Measurements from ENCODE around the gene FLACC1. TPM values are rescaled to one million over a fixed set of nuclear protein-coding genes. Genes with fewer than 3 reads are reported as not detected.
A peak's percentile ranks its signal among the peaks of the same experiment; 100 is the strongest.

Gene FLACC1, protein sequence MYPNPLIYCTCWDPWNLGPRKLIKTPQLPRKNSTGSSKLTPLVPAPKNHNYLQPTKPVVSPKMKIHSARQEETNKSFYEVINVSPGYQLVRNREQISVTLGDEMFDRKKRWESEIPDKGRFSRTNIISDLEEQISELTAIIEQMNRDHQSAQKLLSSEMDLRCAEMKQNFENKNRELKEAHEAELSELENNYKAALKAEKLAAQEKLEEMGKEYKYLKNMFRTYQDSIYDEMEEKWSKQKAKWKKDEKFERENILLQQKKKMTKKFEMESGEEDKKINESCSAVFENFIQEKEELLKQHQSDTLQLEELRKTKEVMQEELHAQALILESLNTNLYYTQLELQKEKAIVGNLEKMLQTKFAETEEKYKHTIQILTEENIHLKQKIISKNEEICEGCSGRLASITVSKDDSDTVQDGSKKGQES
- total RNA-seq (1 to 10 TPM; 1.7 to 4.3 (median 1.8) TPM), polyA plus RNA-seq (1 to 10 TPM in 1 of 3 donors, under 1 TPM in 2; 0.55 to 3.8 (median 0.82) TPM)
- long read RNA-seq, donor 1: 0 reads
- long read RNA-seq, donor 2: 0 reads

GRCh38 chr2:201357221-201357620, at the start of gene FLACC1:
FLACC1 (minus strand) TSS chr2:201357345; CDS start chr2:201351404, 5,941 bp downstream.
- TF ChIP-seq, protein P1, sequence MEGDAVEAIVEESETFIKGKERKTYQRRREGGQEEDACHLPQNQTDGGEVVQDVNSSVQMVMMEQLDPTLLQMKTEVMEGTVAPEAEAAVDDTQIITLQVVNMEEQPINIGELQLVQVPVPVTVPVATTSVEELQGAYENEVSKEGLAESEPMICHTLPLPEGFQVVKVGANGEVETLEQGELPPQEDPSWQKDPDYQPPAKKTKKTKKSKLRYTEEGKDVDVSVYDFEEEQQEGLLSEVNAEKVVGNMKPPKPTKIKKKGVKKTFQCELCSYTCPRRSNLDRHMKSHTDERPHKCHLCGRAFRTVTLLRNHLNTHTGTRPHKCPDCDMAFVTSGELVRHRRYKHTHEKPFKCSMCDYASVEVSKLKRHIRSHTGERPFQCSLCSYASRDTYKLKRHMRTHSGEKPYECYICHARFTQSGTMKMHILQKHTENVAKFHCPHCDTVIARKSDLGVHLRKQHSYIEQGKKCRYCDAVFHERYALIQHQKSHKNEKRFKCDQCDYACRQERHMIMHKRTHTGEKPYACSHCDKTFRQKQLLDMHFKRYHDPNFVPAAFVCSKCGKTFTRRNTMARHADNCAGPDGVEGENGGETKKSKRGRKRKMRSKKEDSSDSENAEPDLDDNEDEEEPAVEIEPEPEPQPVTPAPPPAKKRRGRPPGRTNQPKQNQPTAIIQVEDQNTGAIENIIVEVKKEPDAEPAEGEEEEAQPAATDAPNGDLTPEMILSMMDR (IDR thresholded peaks at IDR 0.05): no peak
- intact Hi-C loops (cut with DNase I): no loop called here
- Histone ChIP-seq H3K9me3 (no peaks in the 10 kb centered on the region), H3K4me3 (no peak within 1 kb of the TSS), H3K4me1 (no peaks in the 10 kb centered on the region), H3K27ac (no peak within 1 kb of the TSS), H3K36me3 (ENCODE audit: insufficient read depth in 1 of 2, low read depth in 1 of 2) (peaks cover 0 to 33% of the 10 kb centered on the region in 2 donors), H3K27me3 (ENCODE audit: insufficient read depth in 3 of 3, low read length in 2 of 3) (no peaks in the 10 kb centered on the region)
- ATAC-seq (peak in 2 of 4 donors; percentile 61 to 63), DNase-seq (no peak)
- 37 to 58% (median 44%) methylated on average over 1 of the region's 1 CpG for WGBS, 3 donors

GRCh38 chr2:201406077-201406662, 49.0 kb upstream of the FLACC1 start:
- WGBS, 3 donors: 11 to 16% (median 12%) methylated on average over 3 of the region's 3 CpGs
- H3K36me3 ChIP-seq (ENCODE audit: insufficient read depth in 1 of 2, low read depth in 1 of 2): no peaks in the 10 kb centered on the region
- peak overlapping the region; percentile 50 for H3K4me3 ChIP-seq
- intact Hi-C loops (cut with DNase I): loop anchor here in 1 of 2 donors (2.0 kb wide), 1 partner anchor 45 kb away; the partner anchor contains the start of genes STRADB and TRAK2
- peak overlapping the region; percentile 73 for H3K27ac ChIP-seq
- no peak for DNase-seq
- TF ChIP-seq, protein P1 (IDR thresholded peaks at IDR 0.05): no peak
- peaks cover 68% of the 10 kb centered on the region for H3K4me1 ChIP-seq
- no peaks in the 10 kb centered on the region for H3K9me3 ChIP-seq
- peak in 3 of 4 donors; percentile 28 to 71 (median 40) for ATAC-seq
- H3K27me3 ChIP-seq (ENCODE audit: insufficient read depth in 3 of 3, low read length in 2 of 3): no peaks in the 10 kb centered on the region

GRCh38 chr2:201404699-201405280, 47.6 kb upstream of the FLACC1 start:
- intact Hi-C loops (cut with DNase I): no loop called here
- no peak overlapping the region for H3K4me3 ChIP-seq
- peak overlapping the region; percentile 73 for H3K27ac ChIP-seq
- H3K36me3 ChIP-seq (ENCODE audit: insufficient read depth in 1 of 2, low read depth in 1 of 2): no peaks in the 10 kb centered on the region
- H3K9me3 ChIP-seq: no peaks in the 10 kb centered on the region
- ATAC-seq (no peak), DNase-seq (no peak)
- TF ChIP-seq, protein P1 (IDR thresholded peaks at IDR 0.05): no peak
- H3K27me3 ChIP-seq (ENCODE audit: insufficient read depth in 3 of 3, low read length in 2 of 3): no peaks in the 10 kb centered on the region
- 67 to 86% (median 70%) methylated on average over 3 of the region's 3 CpGs for WGBS, 3 donors
- peaks cover 64% of the 10 kb centered on the region for H3K4me1 ChIP-seq

- intact Hi-C loops (cut with DNase I): no loop called here
- no peaks in the 10 kb centered on the region for H3K9me3 ChIP-seq
- no peak for ATAC-seq
- peaks cover 57% of the 10 kb centered on the region for H3K4me1 ChIP-seq
- no peak for DNase-seq
- no peak overlapping the region for H3K4me3 ChIP-seq
- H3K36me3 ChIP-seq (ENCODE audit: insufficient read depth in 1 of 2, low read depth in 1 of 2): peaks cover 0 to 5% of the 10 kb centered on the region in 2 donors
- peak overlapping the region; percentile 28 for H3K27ac ChIP-seq
- WGBS, 3 donors: 89 to 98% (median 90%) methylated on average over 3 of the region's 3 CpGs
- H3K27me3 ChIP-seq (ENCODE audit: insufficient read depth in 3 of 3, low read length in 2 of 3): no peaks in the 10 kb centered on the region
- TF ChIP-seq, protein P1 (IDR thresholded peaks at IDR 0.05): no peak
Observed at GRCh38 chr2:201403880-201404279, 46.7 kb upstream of the FLACC1 start.
